Bronchus fibroblast of lung (primary cell): Measurements from ENCODE around the gene CREB1. TPM values are rescaled to one million over a fixed set of nuclear protein-coding genes. Genes with fewer than 3 reads are reported as not detected.

Experiments
- total RNA-seq: library from RNA; depleted of rRNA; stranded (reverse); fragments of >200 nt; gene quantifications from 2 replicates; pipeline ENCODE4 v1.2.3, GENCODE V29; 2015

CREB1 gene
- total RNA-seq: 24.5 and 26.9 TPM in 2 replicates

GRCh38 chr2:207529330-207530159 is at the start of gene CREB1:
Gene CREB1, plus strand, starts transcription at chr2:207529962. Its CDS starts 25,674 bp downstream, at chr2:207555636.

GRCh38 chr2:207625014-207625907 is 95.5 kb downstream of the CREB1 start, which contains the start of gene METTL21A:
Gene METTL21A, minus strand, starts transcription at chr2:207625394. Its CDS starts 1,019 bp downstream, at chr2:207624375.

Other genes starting within 250 kb of the CREB1 start
- 20.2 and 24.0 TPM in 2 replicates for gene METTL21A, start 95.4 kb downstream of the CREB1 start, total RNA-seq
- gene CCNYL1, start 181.7 kb downstream of the CREB1 start, total RNA-seq: 2.8 and 3.7 TPM in 2 replicates
- gene FZD5, start 239.9 kb downstream of the CREB1 start, total RNA-seq: 1.0 and 1.2 TPM in 2 replicates